Osteoblast (primary cell): ENCODE results near the gene ZC3H7A. TPM values are rescaled to one million over a fixed set of nuclear protein-coding genes. Genes with fewer than 3 reads are reported as not detected.
"Not testable (repeated sequence)": the region's sequence is repeated elsewhere in the genome, so short reads cannot be mapped to it uniquely, and the experiment has no call there.

Source experiments
- DNase-seq: peaks from one replicate; pipeline ENCODE4 v3.0.0; 2011; ENCODE audit warnings: low spot score, mixed read lengths; ENCODE audit not compliant: insufficient read length; ENCODE audit errors: missing footprints
- H2AFZ ChIP-seq: 2 replicates; pipeline ENCODE4 v1.6.0; 2011; ENCODE audit warnings: mild to moderate bottlenecking, low read length
- H3K27ac ChIP-seq: 2 replicates; pipeline ENCODE4 v1.5.1; 2011; ENCODE audit warnings: mild to moderate bottlenecking, low read depth, low read length, moderate library complexity
- H3K27me3 ChIP-seq: 2 replicates; pipeline ENCODE4 v1.6.0; 2012; ENCODE audit warnings: mild to moderate bottlenecking, control low read depth, inconsistent platforms, low read length, moderate library complexity; ENCODE audit not compliant: insufficient read depth
- H3K36me3 ChIP-seq: 2 replicates; pipeline ENCODE4 v1.5.1; 2011; ENCODE audit warnings: mild to moderate bottlenecking, low read length, control low read depth, moderate library complexity; ENCODE audit not compliant: insufficient read depth
- H3K4me1 ChIP-seq: 2 replicates; pipeline ENCODE4 v1.5.1; 2011; ENCODE audit warnings: mild to moderate bottlenecking, low read length, control low read depth, moderate library complexity; ENCODE audit not compliant: insufficient read depth
- H3K4me2 ChIP-seq: 2 replicates; pipeline ENCODE4 v1.6.0; 2011; ENCODE audit warnings: mild to moderate bottlenecking, low read length; ENCODE audit not compliant: insufficient read depth
- H3K4me3 ChIP-seq: fragments of 200-600 bp; sonication (generic); 3 replicates; pipeline ENCODE4 v1.5.1; 2012; ENCODE audit warnings: mild to moderate bottlenecking, low read length, inconsistent platforms; ENCODE audit not compliant: insufficient read depth
- H3K79me2 ChIP-seq: 2 replicates; pipeline ENCODE4 v1.6.0; 2012; ENCODE audit warnings: mild to moderate bottlenecking, low read length, control low read depth, inconsistent platforms; ENCODE audit not compliant: insufficient read depth
- H3K9me3 ChIP-seq: 2 replicates; pipeline ENCODE4 v1.5.1; 2011; ENCODE audit warnings: low read depth, low read length, control low read depth
- H4K20me1 ChIP-seq: 2 replicates; pipeline ENCODE4 v1.6.0; 2012; ENCODE audit warnings: mild to moderate bottlenecking, low read length, control low read depth; ENCODE audit not compliant: insufficient read depth
- total RNA-seq: library from RNA; depleted of rRNA; stranded (reverse); fragments of >200 nt; gene quantifications from 2 replicates; pipeline ENCODE4 v1.2.3, GENCODE V29; 2012
- TF ChIP-seq, protein P1 (sequence below): IDR thresholded peaks from 2 replicates; pipeline ENCODE4 v1.5.1; 2011; ENCODE audit warnings: mild to moderate bottlenecking, low read depth, low read length, moderate library complexity; ENCODE audit errors: extremely low read depth

The ZC3H7A gene
- total RNA-seq, 1 donor: 39.8 TPM

DNA sequence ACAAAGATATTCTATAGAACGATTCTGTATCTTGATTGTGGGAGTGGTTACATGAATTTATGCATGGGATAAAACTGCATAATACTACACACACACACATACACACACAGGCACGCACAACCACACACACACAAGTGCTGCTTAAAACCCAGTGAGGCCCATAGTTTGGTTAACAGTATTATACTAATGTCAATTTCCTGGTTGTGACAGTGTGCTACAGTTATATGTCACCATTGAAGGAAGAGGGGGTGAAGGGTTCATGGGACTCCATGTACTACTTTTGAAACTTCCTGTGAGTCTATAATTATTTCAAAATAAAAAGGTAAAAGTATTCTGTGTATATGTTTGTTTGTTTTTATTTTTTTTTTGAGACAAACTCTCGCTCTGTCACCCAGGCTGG lies 8.1 kb downstream of the ZC3H7A start:
- H4K20me1 ChIP-seq: peaks cover 29% of the 10 kb centered on the region
- no peak overlapping the region for H3K4me3 ChIP-seq
- H3K4me2 ChIP-seq: no peak overlapping the region
- H3K79me2 ChIP-seq: peaks cover 95% of the 10 kb centered on the region
- no peaks in the 10 kb centered on the region for H3K9me3 ChIP-seq
- no peak overlapping the region for H3K27ac ChIP-seq
- DNase-seq: no peak
- TF ChIP-seq, protein P1, sequence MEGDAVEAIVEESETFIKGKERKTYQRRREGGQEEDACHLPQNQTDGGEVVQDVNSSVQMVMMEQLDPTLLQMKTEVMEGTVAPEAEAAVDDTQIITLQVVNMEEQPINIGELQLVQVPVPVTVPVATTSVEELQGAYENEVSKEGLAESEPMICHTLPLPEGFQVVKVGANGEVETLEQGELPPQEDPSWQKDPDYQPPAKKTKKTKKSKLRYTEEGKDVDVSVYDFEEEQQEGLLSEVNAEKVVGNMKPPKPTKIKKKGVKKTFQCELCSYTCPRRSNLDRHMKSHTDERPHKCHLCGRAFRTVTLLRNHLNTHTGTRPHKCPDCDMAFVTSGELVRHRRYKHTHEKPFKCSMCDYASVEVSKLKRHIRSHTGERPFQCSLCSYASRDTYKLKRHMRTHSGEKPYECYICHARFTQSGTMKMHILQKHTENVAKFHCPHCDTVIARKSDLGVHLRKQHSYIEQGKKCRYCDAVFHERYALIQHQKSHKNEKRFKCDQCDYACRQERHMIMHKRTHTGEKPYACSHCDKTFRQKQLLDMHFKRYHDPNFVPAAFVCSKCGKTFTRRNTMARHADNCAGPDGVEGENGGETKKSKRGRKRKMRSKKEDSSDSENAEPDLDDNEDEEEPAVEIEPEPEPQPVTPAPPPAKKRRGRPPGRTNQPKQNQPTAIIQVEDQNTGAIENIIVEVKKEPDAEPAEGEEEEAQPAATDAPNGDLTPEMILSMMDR: no peak
- peaks cover 9% of the 10 kb centered on the region for H3K4me1 ChIP-seq
- H2AFZ ChIP-seq: no peak overlapping the region
- H3K36me3 ChIP-seq: peaks cover 12% of the 10 kb centered on the region
- no peaks in the 10 kb centered on the region for H3K27me3 ChIP-seq

- H4K20me1 ChIP-seq, H3K27me3 ChIP-seq, H3K4me2 ChIP-seq, H3K9me3 ChIP-seq, H3K27ac ChIP-seq, H2AFZ ChIP-seq, DNase-seq, H3K4me3 ChIP-seq: not testable (repeated sequence)
- Histone ChIP-seq H3K79me2 (peaks cover 88% of the 10 kb centered on the region), H3K36me3 (peaks cover 10% of the 10 kb centered on the region), H3K4me1 (peaks cover 24% of the 10 kb centered on the region)
Measured at GRCh38 chr16:11784980-11785599, 12.0 kb downstream of the ZC3H7A start.

DNA sequence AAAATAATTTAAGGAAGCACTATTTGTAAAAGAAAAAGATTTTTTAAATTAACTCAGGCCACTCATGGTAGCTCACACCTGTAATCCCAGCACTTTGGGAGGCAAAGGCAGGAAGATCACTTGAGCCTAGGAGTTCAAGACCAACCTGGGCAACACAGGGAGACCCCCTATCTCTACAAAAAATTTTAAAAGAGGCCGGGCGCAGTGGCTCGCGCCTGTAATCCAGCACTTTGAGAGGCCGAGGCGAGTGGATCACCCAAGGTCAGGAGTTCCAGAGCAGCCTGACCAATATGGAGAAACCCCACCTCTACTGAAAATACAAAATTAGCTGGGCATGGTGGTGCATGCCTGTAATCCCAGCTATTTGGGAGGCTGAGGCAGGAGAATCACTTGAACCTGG lies 12.7 kb downstream of the ZC3H7A start:
- H3K36me3 ChIP-seq: peaks cover 11% of the 10 kb centered on the region
- H4K20me1 ChIP-seq, DNase-seq, H2AFZ ChIP-seq, H3K9me3 ChIP-seq, H3K27ac ChIP-seq, H3K4me2 ChIP-seq, H3K27me3 ChIP-seq, H3K4me3 ChIP-seq: not testable (repeated sequence)
- peaks cover 24% of the 10 kb centered on the region for H3K4me1 ChIP-seq
- peaks cover 88% of the 10 kb centered on the region for H3K79me2 ChIP-seq

- Histone ChIP-seq H3K4me1 (peaks cover 24% of the 10 kb centered on the region), H4K20me1 (peaks cover 2% of the 10 kb centered on the region), H3K9me3 (no peaks in the 10 kb centered on the region), H3K36me3 (peaks cover 15% of the 10 kb centered on the region), H3K27ac (peak overlapping the region; percentile 79), H3K4me2 (peak overlapping the region; percentile 79), H3K4me3 (peak overlapping the region; percentile 52), H2AFZ (no peak overlapping the region), H3K27me3 (no peaks in the 10 kb centered on the region), H3K79me2 (peaks cover 88% of the 10 kb centered on the region)
- TF ChIP-seq, protein P1: no peak
- no peak for DNase-seq
Measured at GRCh38 chr16:11784038-11784369, 13.1 kb downstream of the ZC3H7A start.

DNA sequence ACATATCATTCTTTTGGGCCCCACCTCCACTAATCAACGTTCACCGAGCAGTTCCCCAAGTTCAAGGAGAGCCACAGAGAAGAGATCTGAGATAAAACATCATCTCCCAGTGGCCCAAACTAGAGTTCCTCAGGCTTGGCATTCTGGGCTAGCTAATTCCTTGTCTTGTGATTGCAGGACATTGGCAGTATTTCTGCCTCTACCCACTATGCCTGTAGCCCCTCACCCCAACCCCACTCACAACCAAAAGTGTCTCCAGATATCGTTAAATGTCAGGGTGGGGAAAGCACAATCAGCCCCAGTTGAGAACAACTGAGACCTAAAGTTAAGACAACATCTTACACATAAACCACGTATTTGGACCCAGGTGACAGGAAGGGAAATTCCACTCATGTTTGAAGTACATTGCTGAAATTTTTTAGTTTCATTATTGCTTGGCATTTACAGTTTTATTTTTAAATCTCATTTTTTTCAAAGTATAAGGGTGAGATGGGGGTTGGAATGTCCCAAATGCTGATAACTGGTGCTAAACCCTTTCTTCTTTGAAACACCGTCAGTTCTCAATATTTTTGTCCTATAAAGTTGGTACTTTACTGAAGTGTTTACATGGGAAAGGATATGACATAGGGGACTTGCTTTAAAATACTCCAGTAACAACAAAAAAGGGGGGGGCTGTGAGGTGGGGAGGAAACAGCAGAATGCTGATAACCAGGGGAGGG lies 13.6 kb downstream of the ZC3H7A start:
- Histone ChIP-seq H3K4me1 (peaks cover 24% of the 10 kb centered on the region), H4K20me1 (no peaks in the 10 kb centered on the region), H3K27ac (peak overlapping the region; percentile 79), H3K79me2 (peaks cover 83% of the 10 kb centered on the region), H3K27me3 (no peaks in the 10 kb centered on the region), H2AFZ (no peak overlapping the region), H3K36me3 (peaks cover 18% of the 10 kb centered on the region), H3K4me3 (peak overlapping the region; percentile 52), H3K9me3 (no peaks in the 10 kb centered on the region), H3K4me2 (peak overlapping the region; percentile 79)
- TF ChIP-seq, protein P1: no peak
- no peak for DNase-seq
